ENCODE measurements around the gene IMMP2L. TPM values are rescaled to one million over a fixed set of nuclear protein-coding genes. Genes with fewer than 3 reads are reported as not detected.

IMMP2L gene
- total and polyA plus RNA-seq, 2 donors (not counting 3 experiments of a cell fraction or from before 2014, with no cell fraction given), result 9.9 to 11.8 TPM

- FAIRE-seq (no peak), DNase-seq (ENCODE audit: low read depth, low spot score) (no peak)
- no peaks in the 10 kb centered on the region for H3K36me3 ChIP-seq (ENCODE audit: control insufficient read depth in 2 of 2, extremely low read depth in 1 of 2, insufficient read depth in 2 of 2, low read length in 2 of 2)
- H3K9me3 ChIP-seq (replicated peaks; ENCODE audit: control insufficient read depth, insufficient read depth, low read length), result no peaks in the 10 kb centered on the region
- intact Hi-C loops (cut with micrococcal nuclease), result no loop called here
- ChIA-PET CTCF (no interaction called here), POLR2A (no interaction called here)
- BruUV-seq (replicated peaks), result no TSS peak
- no peak for TF ChIP-seq MYC (IDR thresholded peaks at IDR 0.05; ENCODE audit: low read depth, low read length)
- no peak for TF ChIP-seq JUN (IDR thresholded peaks at IDR 0.05; ENCODE audit: borderline replicate concordance, insufficient read depth, insufficient read length, low read depth)
- TF ChIP-seq, protein P1, sequence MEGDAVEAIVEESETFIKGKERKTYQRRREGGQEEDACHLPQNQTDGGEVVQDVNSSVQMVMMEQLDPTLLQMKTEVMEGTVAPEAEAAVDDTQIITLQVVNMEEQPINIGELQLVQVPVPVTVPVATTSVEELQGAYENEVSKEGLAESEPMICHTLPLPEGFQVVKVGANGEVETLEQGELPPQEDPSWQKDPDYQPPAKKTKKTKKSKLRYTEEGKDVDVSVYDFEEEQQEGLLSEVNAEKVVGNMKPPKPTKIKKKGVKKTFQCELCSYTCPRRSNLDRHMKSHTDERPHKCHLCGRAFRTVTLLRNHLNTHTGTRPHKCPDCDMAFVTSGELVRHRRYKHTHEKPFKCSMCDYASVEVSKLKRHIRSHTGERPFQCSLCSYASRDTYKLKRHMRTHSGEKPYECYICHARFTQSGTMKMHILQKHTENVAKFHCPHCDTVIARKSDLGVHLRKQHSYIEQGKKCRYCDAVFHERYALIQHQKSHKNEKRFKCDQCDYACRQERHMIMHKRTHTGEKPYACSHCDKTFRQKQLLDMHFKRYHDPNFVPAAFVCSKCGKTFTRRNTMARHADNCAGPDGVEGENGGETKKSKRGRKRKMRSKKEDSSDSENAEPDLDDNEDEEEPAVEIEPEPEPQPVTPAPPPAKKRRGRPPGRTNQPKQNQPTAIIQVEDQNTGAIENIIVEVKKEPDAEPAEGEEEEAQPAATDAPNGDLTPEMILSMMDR (IDR thresholded peaks at IDR 0.05; ENCODE audit: extremely low read depth in 1 of 2, insufficient read depth in 1 of 2, low read depth in 1 of 2, low read length in 2 of 2), result no peak
- TF ChIP-seq GATA2 (IDR thresholded peaks at IDR 0.05; ENCODE audit: insufficient read depth, insufficient read length, low read depth, low read length), result no peak
- TF ChIP-seq MAX (IDR thresholded peaks at IDR 0.05; ENCODE audit: insufficient read depth, insufficient read length), result no peak
- no peak for TF ChIP-seq EZH2 (IDR thresholded peaks at IDR 0.05; ENCODE audit: borderline replicate concordance, low read depth, low read length, severe bottlenecking)
- no peak for TF ChIP-seq POLR2AphosphoS5 (IDR thresholded peaks at IDR 0.05; ENCODE audit: insufficient read depth, low read depth, low read length)
- no peak for TF ChIP-seq POLR2A (IDR thresholded peaks at IDR 0.05; ENCODE audit: low read depth, low read length)
- no peak for TF ChIP-seq FOS (IDR thresholded peaks at IDR 0.05; ENCODE audit: borderline replicate concordance, insufficient read depth, low read length)
- peaks cover 4% of the 10 kb centered on the region for H3K4me1 ChIP-seq (ENCODE audit: control insufficient read depth, extremely low read depth, insufficient read depth, low read length)
- H3K27ac ChIP-seq (ENCODE audit: insufficient read depth, low read depth, low read length), result no peak overlapping the region
- H3K4me2 ChIP-seq (ENCODE audit: insufficient read depth, low read length), result no peak overlapping the region
- H3K9ac ChIP-seq (replicated peaks; ENCODE audit: extremely low read depth, insufficient read depth, low read length), result no peak overlapping the region
- no peaks in the 10 kb centered on the region for H4K20me1 ChIP-seq (replicated peaks; ENCODE audit: control insufficient read depth, extremely low read depth, insufficient read depth, low read length)
- no peak overlapping the region for H2AFZ ChIP-seq (ENCODE audit: low read depth, low read length)
- dilution Hi-C loops (cut with MboI; ENCODE audit: extremely low pct_ligation_motif_present, low sequenced_read_pairs), result no loop called here
- H3K4me3 ChIP-seq (replicated peaks in 1 of 3; ENCODE audit: insufficient read depth in 1 of 3, low read depth in 1 of 3, low read length in 3 of 3), result no peak overlapping the region
- H3K79me2 ChIP-seq (ENCODE audit: control insufficient read depth, insufficient read depth, low read length), result no peaks in the 10 kb centered on the region
- H3K27me3 ChIP-seq (ENCODE audit: control insufficient read depth in 2 of 2, insufficient read depth in 2 of 2, low read length in 2 of 2), result no peaks in the 10 kb centered on the region
- H3K9me1 ChIP-seq (replicated peaks; ENCODE audit: control insufficient read depth, extremely low read depth, insufficient read depth, low read length), result no peaks in the 10 kb centered on the region
Observed at GRCh38 chr7:111513566-111513965, 48.7 kb downstream of the IMMP2L start.
